Epidermal melanocyte (primary cell): ENCODE results near the gene SLC25A25.
"Not testable (repeated sequence)": the region's sequence is repeated elsewhere in the genome, so short reads cannot be mapped to it uniquely, and the experiment has no call there.

Source experiments
- DNase-seq: peaks from one replicate; pipeline ENCODE4 v3.0.0; 2011; ENCODE audit warnings: low spot score; ENCODE audit not compliant: insufficient read length

Gene SLC25A25

DNA sequence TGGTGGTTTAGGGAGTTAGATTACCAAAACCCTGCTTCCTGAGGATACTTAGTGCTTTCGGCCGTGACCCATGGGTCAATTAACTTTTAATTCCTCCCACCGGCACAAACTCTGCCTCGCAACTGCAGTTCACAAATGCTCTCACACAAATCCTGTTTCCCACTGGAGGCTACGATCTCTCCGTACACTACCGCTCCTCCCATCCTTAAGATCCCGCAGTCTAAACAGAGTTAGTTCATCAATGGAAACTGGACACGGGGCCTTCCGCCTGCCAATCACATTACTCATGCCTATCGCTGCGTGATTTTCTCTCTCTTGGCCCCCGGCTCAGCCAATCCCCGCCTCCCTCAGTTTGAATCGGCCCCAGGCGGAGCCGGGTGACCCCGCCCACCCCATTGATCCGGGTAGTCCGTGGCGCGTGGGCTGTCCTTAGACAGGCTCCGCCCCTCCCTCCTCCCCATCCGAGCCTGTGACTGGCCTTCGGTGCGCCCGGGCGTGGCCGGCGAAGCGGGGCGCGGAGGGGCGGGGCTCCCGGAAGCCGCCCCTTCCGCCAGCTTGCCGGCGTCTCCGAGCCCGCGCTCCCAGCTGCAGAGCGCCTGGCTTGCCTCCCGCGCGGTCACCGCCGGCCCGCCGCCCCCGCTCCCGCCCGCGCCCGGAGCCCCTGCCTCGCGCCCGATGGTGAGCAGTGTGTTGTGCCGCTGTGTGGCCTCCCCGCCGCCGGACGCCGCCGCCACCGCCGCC lies at the start of gene SLC25A25:
Gene SLC25A25 (plus strand): TSS at position 588 of the 741 bp plus-strand sequence. CDS start 88 bp downstream, at position 676.
- peak; percentile 95 for DNase-seq

DNA sequence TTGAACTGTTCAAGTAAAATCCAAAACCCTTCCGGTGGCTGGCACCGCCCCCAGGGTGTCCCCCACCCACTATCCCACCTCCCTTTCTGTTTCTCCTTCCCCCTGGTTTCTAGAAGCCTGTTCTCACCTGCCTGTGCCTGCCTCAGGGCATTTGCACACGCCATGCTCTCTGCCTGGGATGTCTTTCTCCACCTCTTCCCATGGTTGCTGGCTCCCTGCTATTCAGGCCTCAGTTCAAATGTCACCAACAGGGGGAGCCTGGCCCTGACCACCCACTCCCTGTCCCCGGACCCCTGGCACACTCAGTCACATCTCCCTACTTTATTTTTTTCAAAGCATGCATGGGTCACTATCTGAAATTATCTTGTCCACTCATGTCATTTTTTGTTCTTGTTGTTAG lies 47.3 kb upstream of the SLC25A25 start:
- DNase-seq = no peak

DNA sequence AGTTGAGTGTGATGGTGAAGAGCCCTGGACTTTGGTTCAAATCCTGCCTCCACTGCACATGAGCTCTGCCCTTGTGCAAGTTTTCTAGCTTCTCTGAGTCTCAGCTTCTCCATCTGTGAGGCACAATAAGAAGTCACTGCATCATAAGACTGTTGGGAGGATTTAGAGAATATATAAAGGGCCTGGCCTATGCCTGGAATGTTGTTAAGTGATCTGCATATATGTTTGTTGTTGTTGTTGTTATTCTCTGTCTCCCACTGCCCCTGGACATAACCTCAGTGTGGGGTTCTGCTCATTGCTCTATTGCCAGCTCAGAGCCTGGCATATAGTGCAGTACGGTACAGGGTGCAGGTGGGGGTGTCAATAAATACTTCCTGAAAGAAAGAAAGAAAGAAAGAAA lies 46.9 kb upstream of the SLC25A25 start:
- no peak for DNase-seq

DNA sequence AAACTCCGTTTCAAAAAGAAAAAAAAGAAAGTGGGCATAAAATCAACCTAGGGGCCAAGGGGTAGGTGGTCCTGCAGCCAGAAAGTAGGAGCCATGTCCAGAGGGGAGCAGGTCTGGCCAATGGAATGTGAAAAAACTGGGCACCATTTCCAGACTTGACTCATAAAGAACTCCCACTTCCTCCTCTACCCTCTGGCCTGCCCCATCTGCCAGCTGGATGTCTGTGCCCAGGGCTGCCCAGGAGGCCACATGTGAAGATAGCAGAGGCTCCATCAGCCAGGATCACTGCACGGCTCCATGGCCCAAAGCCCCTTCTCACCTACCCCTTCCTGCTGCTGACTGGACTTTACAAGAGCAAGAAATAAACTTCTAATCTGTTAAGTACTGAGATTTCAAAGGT lies 45.1 kb upstream of the SLC25A25 start:
- DNase-seq = no peak

DNA sequence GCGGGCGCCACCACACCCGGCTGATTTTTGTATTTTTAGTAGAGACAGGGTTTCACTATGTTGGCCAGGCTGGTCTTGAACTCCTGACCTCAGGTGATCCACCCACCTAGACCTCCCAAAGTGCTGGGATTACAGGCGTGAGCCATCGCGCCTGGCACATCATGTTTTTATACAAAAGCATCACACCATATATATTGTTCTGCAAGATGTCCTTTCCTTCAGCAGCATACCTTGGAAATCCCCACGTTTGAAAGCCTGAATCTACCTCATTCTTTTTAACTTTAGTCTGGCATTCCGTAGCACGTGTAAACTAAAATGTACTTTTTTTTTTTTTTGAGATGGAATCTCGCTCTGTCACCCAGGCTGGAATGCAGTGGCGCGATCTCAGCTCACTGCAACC lies 44.4 kb upstream of the SLC25A25 start:
- not testable (repeated sequence) for DNase-seq

DNA sequence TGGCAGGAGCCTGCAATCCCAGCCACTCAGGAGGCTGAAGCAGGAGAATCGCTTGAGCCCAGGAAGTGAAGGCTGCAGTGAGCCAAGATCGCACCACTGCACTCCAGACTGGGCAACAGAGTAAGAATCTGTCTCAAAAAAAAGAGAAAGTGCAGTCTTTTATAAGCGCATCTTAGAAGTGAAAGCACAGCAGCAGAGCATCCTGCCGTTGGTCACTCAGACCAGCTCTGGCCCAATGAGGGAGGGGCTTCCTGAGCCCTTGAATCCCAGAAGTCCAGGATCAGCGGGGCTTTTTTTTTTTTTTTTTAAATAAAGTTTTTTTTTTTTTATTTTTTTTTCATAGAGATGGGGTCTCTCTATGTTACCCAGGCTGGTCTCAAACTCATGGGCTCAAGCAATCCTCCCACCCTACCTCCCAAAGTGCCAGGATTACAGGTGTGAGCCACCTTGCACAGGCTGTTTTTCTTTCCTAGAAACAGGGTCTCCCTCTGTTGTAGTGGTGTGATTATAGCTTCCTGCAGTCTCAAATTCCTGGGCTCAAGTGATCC lies 43.2 kb upstream of the SLC25A25 start:
- no peak for DNase-seq

DNA sequence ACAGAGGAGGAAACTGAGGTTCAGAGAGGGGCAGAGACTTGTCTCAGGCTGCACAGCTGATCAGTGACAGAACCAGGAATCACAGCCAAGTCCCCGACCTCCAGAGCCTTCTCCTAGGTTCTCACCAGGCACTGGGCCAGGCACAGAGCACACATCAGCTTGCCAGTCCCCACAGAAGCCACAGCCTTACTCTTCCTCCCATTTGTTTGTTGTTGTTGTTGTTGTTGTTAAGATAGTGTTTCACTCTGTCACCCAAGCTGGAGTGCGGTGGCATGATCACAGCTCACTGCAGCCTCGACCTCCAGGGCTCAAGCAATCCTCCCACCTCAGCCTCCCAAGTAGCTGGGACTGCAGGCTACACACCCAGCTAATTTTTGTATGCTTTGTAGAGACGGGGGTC lies 42.3 kb upstream of the SLC25A25 start:
- DNase-seq = no peak

DNA sequence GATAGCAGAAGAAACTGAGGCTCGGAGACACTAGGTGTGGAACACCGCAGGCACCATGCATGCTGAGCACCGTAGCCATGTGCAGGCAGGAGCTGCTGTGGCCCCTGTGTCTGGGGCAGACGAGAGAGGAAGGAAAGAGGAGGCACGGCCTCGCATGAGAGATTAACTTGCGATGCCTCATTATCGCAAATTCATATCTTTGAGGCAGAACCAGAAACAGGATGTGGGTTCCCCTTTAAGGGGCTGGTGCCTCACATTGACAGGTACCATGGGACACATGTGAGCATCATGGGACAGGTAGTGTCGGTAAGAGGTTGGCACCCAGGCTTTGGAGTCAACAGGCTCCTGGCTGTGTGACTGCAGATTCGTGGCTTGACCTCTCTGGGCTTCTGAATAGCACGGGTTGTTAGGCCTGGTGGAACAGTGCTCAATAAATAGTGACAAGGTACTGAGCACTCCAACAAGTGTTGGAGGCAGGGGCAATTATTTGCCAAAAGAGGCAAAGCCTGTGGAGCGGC lies 41.7 kb upstream of the SLC25A25 start:
- DNase-seq = no peak

DNA sequence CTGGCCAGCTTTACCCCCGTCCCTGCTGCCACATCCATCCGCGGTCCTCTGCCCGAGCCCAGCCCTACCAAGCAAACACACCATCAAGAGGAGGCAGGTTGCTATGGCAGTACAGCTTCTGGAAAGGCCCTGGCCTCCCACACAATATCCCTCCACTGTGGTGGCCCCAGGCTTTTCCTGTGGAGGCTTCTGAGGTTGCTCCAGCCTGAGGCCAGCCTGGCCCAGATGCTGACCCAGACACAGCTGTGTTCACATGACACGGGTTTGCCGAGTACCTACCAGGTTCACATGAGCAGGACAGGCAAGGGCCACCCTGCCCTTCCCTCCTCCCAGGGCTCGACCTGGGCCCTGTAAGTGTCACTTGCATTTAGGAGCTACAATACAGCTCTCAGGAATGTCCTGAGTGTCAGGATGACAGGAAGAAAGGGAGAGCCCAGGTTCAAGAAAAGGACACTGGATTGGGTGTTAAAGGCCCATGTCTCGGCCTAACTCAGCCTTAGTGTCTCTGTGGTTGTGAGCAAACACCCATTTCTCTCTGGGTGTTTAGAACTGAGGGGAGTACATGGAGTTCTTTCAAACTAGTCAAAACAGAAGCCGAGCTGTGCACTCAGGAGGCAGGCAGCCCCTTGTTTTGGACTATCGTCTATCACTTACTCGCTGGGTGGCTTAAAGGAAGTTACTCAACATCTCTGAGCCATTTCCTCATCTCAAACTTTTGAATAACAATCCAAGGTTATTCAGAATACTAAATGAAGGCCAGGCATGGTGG lies 41.1 kb upstream of the SLC25A25 start:
- no peak for DNase-seq

DNA sequence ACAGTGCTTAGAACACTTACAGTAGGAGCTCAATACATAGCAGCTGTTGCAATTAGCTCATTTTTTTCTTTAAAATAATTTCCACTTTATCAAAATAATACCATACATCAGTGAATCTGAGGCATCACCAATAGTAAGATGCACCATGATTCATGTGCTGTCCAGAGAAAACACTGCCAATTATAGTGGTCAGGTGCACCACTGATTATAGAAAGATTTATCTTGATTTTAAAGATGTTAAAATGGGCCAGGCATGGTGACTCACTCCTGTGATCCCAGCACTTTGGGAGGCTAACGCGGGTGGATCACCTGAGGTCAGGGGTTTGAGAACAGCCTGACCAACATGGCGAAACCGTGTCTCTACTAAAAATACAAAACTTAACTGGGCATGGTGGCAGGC lies 40.3 kb upstream of the SLC25A25 start:
- no peak for DNase-seq

DNA sequence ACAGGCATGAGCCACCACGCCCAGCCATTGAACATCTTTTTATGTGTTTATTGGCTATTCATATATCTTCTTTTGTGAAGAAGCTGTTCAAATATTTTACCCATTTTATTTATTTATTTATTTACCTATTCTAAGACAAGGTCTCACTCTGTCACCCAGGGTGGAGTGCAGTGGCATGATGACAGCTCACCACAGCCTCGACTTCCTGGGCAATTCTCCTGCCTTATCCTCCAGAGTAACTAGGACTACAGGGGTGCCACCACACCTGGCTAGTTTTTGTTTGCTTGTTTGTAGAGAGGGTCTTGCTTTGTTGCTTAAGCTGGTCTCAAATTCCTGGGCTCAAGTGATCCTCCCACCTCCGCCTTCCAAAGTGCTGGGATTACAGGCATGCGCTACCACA lies 34.4 kb upstream of the SLC25A25 start:
- no peak for DNase-seq

DNA sequence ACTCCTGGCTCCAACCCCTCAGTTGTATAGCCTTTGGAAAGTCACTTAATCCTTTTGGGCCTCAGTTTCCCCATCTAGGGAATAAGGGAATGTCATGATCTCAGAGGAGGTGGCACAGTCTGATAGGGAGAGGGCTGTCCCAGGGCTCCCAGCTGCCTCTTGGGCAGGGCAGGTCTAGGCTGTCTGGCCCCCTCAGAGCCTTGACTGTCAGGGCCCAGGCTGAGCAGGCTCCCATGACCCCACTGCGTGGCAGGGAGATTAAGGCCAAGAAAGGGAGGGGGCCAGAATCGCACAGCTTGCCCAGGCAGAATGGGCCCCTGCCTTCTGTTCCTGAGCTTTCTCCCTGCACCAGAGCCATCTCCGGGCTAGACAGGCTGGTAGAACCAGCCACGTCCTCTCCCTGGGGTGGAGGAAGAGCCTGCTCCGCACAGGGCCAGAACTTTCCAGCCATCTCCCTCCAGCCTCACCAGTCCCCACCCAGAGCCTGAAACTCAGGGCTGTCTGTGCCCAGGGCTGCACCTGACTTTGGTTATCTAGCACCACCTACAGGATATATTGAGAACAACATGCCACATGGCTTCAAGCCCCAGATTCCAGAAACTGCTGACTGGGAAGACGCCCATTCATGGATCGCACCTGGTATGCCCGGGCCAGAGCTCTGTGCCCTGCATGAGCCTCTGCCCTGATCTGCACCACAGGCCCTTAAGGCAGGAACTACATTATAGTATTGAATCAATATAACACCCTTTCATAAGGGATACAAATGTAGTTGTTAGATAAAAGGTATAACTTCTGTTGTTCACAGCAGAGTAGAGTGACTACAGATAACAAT lies 33.0 kb upstream of the SLC25A25 start:
- peak; percentile 78 for DNase-seq

DNA sequence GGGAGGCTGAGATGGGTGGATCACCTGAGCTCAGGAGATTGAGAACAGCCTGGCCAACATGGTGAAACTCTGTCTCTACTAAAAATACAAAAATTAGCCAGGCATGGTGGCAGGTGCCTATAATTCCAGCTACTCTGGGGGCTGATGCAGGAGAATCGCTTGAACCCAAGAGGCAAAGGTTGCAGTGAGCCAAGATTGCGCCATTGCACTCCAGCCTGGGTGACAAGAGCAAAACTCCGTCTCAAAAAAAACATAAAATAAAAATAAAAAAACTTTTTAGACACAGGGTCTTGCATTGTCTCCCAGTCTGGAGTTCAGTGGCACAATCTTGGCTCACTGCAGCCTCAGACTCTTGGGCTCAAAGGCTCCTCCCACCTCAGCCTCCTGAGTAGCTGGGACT lies 31.5 kb upstream of the SLC25A25 start:
- not testable (repeated sequence) for DNase-seq

DNA sequence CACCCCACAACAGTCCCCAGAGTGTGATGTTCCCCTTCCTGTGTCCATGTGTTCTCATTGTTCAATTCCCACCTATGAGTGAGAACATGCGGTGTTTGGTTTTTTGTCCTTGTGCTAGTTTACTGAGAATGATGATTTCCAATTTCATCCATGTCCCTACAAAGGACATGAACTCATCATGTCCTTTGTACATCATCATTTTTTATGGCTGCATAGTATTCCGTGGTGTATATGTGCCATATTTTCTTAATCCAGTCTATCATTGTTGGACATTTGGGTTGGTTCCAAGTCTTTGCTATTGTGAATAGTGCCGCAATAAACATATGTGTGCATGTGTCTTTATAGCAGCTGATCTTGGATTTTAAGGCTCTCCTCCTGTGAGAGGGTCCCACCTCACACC lies 27.2 kb upstream of the SLC25A25 start:
- DNase-seq = not testable (repeated sequence)

DNA sequence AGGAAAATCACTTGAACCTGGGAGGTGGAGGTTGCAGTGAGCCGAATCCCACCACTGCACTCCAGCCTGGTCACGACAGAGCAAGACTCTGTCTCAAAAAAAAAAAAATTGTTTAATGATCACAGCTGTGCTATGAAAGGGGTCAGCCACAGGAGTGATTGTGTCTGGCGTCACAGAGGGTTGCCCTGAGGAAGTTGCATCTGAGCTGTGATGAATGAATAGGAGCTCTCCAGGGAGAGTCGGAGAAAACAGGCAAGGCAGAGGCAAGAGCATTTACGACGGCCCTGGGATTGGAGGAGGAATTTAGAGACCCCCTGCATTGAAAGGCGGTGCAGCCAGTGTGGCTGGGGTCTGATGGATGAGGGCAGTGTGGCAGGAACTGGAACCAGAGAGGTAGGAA lies 26.0 kb upstream of the SLC25A25 start:
- no peak for DNase-seq

DNA sequence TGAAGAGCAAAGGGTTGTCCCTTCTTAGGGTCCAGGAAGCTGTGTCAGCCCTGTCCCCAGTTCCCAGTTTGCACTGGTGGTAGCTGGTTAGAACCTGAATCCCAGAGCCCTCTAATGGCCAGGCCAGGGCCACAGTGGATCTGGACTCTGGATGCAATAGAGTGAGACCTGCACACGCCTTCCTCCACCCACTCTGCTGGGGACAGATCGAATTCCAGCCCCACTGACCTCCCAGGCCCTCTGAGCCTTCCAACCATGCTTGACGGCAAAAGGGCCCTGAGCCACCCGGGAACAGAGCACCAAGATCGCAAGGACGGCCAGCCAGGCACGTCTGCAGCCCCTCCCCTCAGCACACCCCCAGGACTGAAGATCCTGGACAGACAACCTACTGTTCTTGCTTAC lies 24.6 kb upstream of the SLC25A25 start:
- no peak for DNase-seq

DNA sequence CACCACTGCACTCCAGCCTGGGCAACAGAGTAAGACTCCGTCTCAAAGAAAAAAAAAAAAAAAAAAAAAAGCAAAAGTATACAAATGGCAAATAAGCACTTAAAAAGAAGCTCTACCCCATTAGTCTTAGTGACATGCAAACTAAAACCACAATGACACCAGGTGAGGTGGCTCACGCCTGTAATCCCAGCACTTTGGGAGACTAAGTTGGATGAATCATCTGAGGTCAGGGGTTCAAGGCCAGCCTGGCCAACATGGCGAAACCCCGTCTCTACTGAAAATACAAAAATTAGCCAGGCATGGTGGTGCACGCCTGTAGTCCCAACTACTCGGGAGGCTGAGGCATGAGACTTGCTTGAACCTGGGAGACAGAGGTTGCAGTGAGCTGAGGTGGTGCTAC lies 22.6 kb upstream of the SLC25A25 start:
- DNase-seq = not testable (repeated sequence)

DNA sequence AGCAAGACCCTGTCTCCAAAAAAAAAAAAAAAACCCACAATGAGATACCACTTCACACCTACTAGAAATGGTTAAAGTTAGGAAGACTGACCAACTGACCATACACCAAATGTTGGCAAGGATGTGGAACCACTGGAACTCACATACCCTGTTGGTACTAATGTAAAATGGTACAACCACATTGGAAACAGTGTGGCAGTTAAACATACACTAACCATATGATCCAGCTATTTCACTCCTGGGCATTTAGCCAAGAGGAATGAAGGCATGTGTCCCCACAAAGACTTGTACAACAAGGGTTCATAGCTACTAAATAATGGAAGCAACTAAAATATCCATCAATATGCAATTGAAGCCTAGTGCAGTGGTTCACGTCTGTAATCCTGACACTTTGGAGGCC lies 22.2 kb upstream of the SLC25A25 start:
- DNase-seq = no peak

DNA sequence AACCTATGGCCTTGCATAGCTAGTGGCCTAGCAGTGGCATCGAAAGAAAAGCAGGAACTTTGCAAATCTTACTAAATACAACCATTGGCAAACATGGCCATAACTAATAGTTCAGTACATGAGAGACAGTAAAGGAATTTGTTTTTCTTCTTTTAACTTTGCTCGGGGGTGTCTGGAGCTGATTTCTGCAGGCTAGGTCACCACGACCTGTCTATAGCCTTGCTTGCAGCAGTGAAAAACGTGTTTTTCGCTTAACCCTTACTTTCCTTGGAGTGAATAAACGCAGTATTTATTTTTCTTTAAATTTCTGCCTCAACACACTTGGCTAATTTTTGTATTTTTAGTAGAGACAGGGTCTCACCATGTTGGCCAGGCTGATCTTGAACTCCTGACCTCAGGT lies 20.8 kb upstream of the SLC25A25 start:
- no peak for DNase-seq

DNA sequence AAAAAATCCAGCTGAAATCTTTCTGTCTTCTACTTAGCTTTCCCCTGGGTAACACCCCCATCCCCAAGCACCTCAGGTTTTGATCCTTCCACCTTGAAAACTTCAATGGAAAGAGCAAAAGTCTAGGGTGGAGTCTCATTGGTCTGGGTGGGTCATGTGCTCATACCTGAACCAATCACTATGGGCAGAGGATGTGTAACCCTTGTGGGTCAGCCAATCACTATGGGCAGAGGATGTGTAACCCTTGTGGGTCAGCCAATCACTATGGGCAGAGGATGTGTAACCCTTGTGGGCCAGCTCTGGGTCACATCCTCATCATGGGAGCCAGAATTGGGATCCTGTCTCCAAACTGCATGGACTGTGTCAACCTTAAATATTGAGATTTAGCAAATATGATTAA lies 19.4 kb upstream of the SLC25A25 start:
- DNase-seq = no peak

DNA sequence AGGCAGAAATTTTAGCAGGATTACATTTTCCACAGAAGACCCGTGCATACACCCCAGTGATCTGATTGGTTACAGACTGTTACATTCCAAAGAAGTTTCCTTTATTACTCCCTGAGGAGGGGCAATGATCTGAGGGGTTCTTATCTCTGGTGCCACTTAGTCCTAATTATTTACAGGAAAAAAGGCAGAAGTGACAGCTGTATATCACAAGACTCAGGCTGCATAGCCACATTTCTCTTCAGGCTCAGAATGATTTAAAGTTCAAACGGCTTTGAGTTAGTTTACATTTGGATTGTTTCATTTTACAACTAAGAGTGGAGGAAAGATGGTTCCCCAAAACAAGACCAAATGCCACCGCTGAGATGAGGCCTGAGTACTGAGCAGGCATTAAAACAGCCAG lies 18.2 kb upstream of the SLC25A25 start:
- no peak for DNase-seq
